ENCODE data around the gene CSH1. TPM values are rescaled to one million over a fixed set of nuclear protein-coding genes. Genes with fewer than 3 reads are reported as not detected.
"Not testable (repeated sequence)": the region's sequence is repeated elsewhere in the genome, so short reads cannot be mapped to it uniquely, and the experiment has no call there.

The CSH1 gene
- total RNA-seq, 1 donor from 2014 or later = 8.9 TPM

GRCh38 chr17:63910096-63910495 is 13.7 kb upstream of the CSH1 start:
- Mint-ChIP-seq H3K27ac (ENCODE audit: unreplicated experiment) (no peak overlapping the region), H3K36me3 (ENCODE audit: low read depth, unreplicated experiment) (no peaks in the 10 kb centered on the region), H3K4me1 (ENCODE audit: low read depth, unreplicated experiment) (no peaks in the 10 kb centered on the region), H3K9me3 (ENCODE audit: unreplicated experiment) (no peaks in the 10 kb centered on the region), H3K27me3 (ENCODE audit: low read depth, unreplicated experiment) (peaks cover 25% of the 10 kb centered on the region), H3K4me3 (ENCODE audit: unreplicated experiment) (no peak overlapping the region)
- TF ChIP-seq CTCF (IDR thresholded peaks at IDR 0.05; ENCODE audit: insufficient read depth, low read depth, low read length) = no peak
- no peaks in the 10 kb centered on the region for H4K20me1 ChIP-seq (ENCODE audit: insufficient read depth, low read length)
- H3K4me2 ChIP-seq (ENCODE audit: low read length) = no peak overlapping the region
- no peaks in the 10 kb centered on the region for H3K79me2 ChIP-seq (ENCODE audit: insufficient read depth, low read length)
- H3K9me3 ChIP-seq (ENCODE audit: insufficient read depth, low read depth, low read length) = no peaks in the 10 kb centered on the region
- no peak overlapping the region for H2AFZ ChIP-seq (ENCODE audit: low read depth, low read length)
- FAIRE-seq = no peak
- DNase-seq (ENCODE audit: low read depth) = no peak
- H3K27ac ChIP-seq (ENCODE audit: low read depth, low read length) = no peak overlapping the region
- H3K36me3 ChIP-seq (ENCODE audit: insufficient read depth, low read length) = no peaks in the 10 kb centered on the region
- no peaks in the 10 kb centered on the region for H3K4me1 ChIP-seq (ENCODE audit: insufficient read depth, low read length)
- no peak overlapping the region for H3K4me3 ChIP-seq (ENCODE audit: insufficient read depth, low read depth, low read length)
- no peak overlapping the region for H3K9ac ChIP-seq (ENCODE audit: low read length)
- H3K27me3 ChIP-seq (ENCODE audit: insufficient read depth, low read length) = peaks cover 11% of the 10 kb centered on the region

- H2AFZ ChIP-seq (ENCODE audit: low read depth, low read length); H3K27ac ChIP-seq (ENCODE audit: low read depth, low read length); FAIRE-seq; H3K9me3 ChIP-seq (ENCODE audit: insufficient read depth, low read depth, low read length); H3K4me1 Mint-ChIP-seq (ENCODE audit: low read depth, unreplicated experiment); H3K4me3 ChIP-seq (ENCODE audit: insufficient read depth, low read depth, low read length); H3K4me2 ChIP-seq (ENCODE audit: low read length); H4K20me1 ChIP-seq (ENCODE audit: insufficient read depth, low read length); H3K4me1 ChIP-seq (ENCODE audit: insufficient read depth, low read length); H3K36me3 Mint-ChIP-seq (ENCODE audit: low read depth, unreplicated experiment); H3K9me3 Mint-ChIP-seq (ENCODE audit: unreplicated experiment); H3K9ac ChIP-seq (ENCODE audit: low read length); H3K27ac Mint-ChIP-seq (ENCODE audit: unreplicated experiment); H3K4me3 Mint-ChIP-seq (ENCODE audit: unreplicated experiment); DNase-seq (ENCODE audit: low read depth); H3K79me2 ChIP-seq (ENCODE audit: insufficient read depth, low read length); H3K36me3 ChIP-seq (ENCODE audit: insufficient read depth, low read length): not testable (repeated sequence)
- peaks cover 11% of the 10 kb centered on the region for H3K27me3 ChIP-seq (ENCODE audit: insufficient read depth, low read length)
- peaks cover 21% of the 10 kb centered on the region for H3K27me3 Mint-ChIP-seq (ENCODE audit: low read depth, unreplicated experiment)
Measured at GRCh38 chr17:63909586-63909985, 13.2 kb upstream of the CSH1 start.

- H3K36me3 ChIP-seq (ENCODE audit: insufficient read depth, low read length); DNase-seq (ENCODE audit: low read depth); H3K4me1 Mint-ChIP-seq (ENCODE audit: low read depth, unreplicated experiment); H3K4me3 Mint-ChIP-seq (ENCODE audit: unreplicated experiment); H3K9me3 Mint-ChIP-seq (ENCODE audit: unreplicated experiment); H2AFZ ChIP-seq (ENCODE audit: low read depth, low read length); H4K20me1 ChIP-seq (ENCODE audit: insufficient read depth, low read length); FAIRE-seq; H3K36me3 Mint-ChIP-seq (ENCODE audit: low read depth, unreplicated experiment); H3K9me3 ChIP-seq (ENCODE audit: insufficient read depth, low read depth, low read length); H3K79me2 ChIP-seq (ENCODE audit: insufficient read depth, low read length); H3K27ac Mint-ChIP-seq (ENCODE audit: unreplicated experiment); H3K4me3 ChIP-seq (ENCODE audit: insufficient read depth, low read depth, low read length); H3K4me2 ChIP-seq (ENCODE audit: low read length); H3K9ac ChIP-seq (ENCODE audit: low read length); H3K27ac ChIP-seq (ENCODE audit: low read depth, low read length); H3K4me1 ChIP-seq (ENCODE audit: insufficient read depth, low read length): not testable (repeated sequence)
- peaks cover 21% of the 10 kb centered on the region for H3K27me3 Mint-ChIP-seq (ENCODE audit: low read depth, unreplicated experiment)
- H3K27me3 ChIP-seq (ENCODE audit: insufficient read depth, low read length) = peaks cover 13% of the 10 kb centered on the region
Measured at GRCh38 chr17:63907161-63907778, 10.9 kb upstream of the CSH1 start.

- H3K4me2 ChIP-seq (ENCODE audit: low read length); H3K9me3 ChIP-seq (ENCODE audit: insufficient read depth, low read depth, low read length); H3K9ac ChIP-seq (ENCODE audit: low read length); H3K4me3 Mint-ChIP-seq (ENCODE audit: unreplicated experiment); H3K9me3 Mint-ChIP-seq (ENCODE audit: unreplicated experiment); FAIRE-seq; H3K79me2 ChIP-seq (ENCODE audit: insufficient read depth, low read length); H2AFZ ChIP-seq (ENCODE audit: low read depth, low read length); H3K27ac ChIP-seq (ENCODE audit: low read depth, low read length); H3K4me3 ChIP-seq (ENCODE audit: insufficient read depth, low read depth, low read length); H3K36me3 Mint-ChIP-seq (ENCODE audit: low read depth, unreplicated experiment); H3K4me1 Mint-ChIP-seq (ENCODE audit: low read depth, unreplicated experiment); H3K4me1 ChIP-seq (ENCODE audit: insufficient read depth, low read length); H3K27ac Mint-ChIP-seq (ENCODE audit: unreplicated experiment); DNase-seq (ENCODE audit: low read depth); H4K20me1 ChIP-seq (ENCODE audit: insufficient read depth, low read length); H3K36me3 ChIP-seq (ENCODE audit: insufficient read depth, low read length): not testable (repeated sequence)
- H3K27me3 Mint-ChIP-seq (ENCODE audit: low read depth, unreplicated experiment) = peaks cover 14% of the 10 kb centered on the region
- peaks cover 13% of the 10 kb centered on the region for H3K27me3 ChIP-seq (ENCODE audit: insufficient read depth, low read length)
Measured at GRCh38 chr17:63904796-63905195, 8.4 kb upstream of the CSH1 start.

All from astrocyte (in vitro differentiated cells and primary cell).